Neuronal stem cell (in vitro differentiated cells): Measurements from ENCODE around the gene NFIB. TPM values are rescaled to one million over a fixed set of nuclear protein-coding genes. Genes with fewer than 3 reads are reported as not detected.
A peak's percentile ranks its signal among the peaks of the same experiment; 100 is the strongest.

Experiments used
- DNase-seq: peaks from one replicate; pipeline ENCODE4 v3.0.0-alpha.2; 2013; ENCODE audit warnings: low spot score
- H2AFZ ChIP-seq: one replicate; pipeline ENCODE4 v1.6.1; 2013; ENCODE audit warnings: mild to moderate bottlenecking, low read length, inconsistent platforms
- H2AK5ac ChIP-seq: 2 replicates; pipeline ENCODE4 v1.6.1; 2013; ENCODE audit warnings: low read depth, mild to moderate bottlenecking, inconsistent platforms, low read length, moderate library complexity, mixed read lengths
- H2BK120ac ChIP-seq: 2 replicates; pipeline ENCODE4 v1.6.1; 2013; ENCODE audit warnings: low read depth, mild to moderate bottlenecking, inconsistent platforms, low read length, moderate library complexity, mixed read lengths
- H2BK12ac ChIP-seq: one replicate; pipeline ENCODE4 v1.6.1; 2013; ENCODE audit warnings: low read length, inconsistent platforms
- H2BK15ac ChIP-seq: 2 replicates; pipeline ENCODE4 v1.6.1; 2013; ENCODE audit warnings: mild to moderate bottlenecking, low read length, inconsistent platforms, mixed read lengths
- H2BK5ac ChIP-seq: one replicate; pipeline ENCODE4 v1.6.1; 2013; ENCODE audit warnings: inconsistent platforms, mild to moderate bottlenecking, low read length, moderate library complexity
- H3K14ac ChIP-seq: one replicate; pipeline ENCODE4 v1.6.1; 2013; ENCODE audit warnings: low read length, inconsistent platforms
- H3K18ac ChIP-seq: 2 replicates; pipeline ENCODE4 v1.6.1; 2013; ENCODE audit warnings: low read length, inconsistent platforms
- H3K23ac ChIP-seq: 2 replicates; pipeline ENCODE4 v1.6.1; 2013; ENCODE audit warnings: low read depth, mild to moderate bottlenecking, mixed read lengths, low read length, inconsistent platforms; ENCODE audit not compliant: poor library complexity
- H3K27ac ChIP-seq: replicated peaks from 3 replicates; pipeline ENCODE4 v1.5.1; 2013; ENCODE audit warnings: low read length, inconsistent platforms
- H3K27me3 ChIP-seq, 3 experiments: 2 replicates each; pipeline ENCODE4 v1.6.1; 2013; ENCODE audit warnings: low read length in 3 of 3, mild to moderate bottlenecking in 2 of 3, inconsistent platforms in 1 of 3, low read depth in 1 of 3, mixed read lengths in 1 of 3, moderate library complexity in 1 of 3; ENCODE audit not compliant: control insufficient read depth in 3 of 3, insufficient read depth in 3 of 3
- H3K36me3 ChIP-seq, 2 donors: replicated peaks in 1 of 2; 2 replicates each; pipeline ENCODE4 v1.6.1; 2013; ENCODE audit warnings: low read length in 2 of 2; ENCODE audit not compliant: control insufficient read depth in 2 of 2, insufficient read depth in 2 of 2
- H3K4ac ChIP-seq: 2 replicates; pipeline ENCODE4 v1.6.1; 2013; ENCODE audit warnings: inconsistent platforms, mild to moderate bottlenecking, low read length, moderate library complexity
- H3K4me1 ChIP-seq, 2 donors: 1 replicate in 1 of 2; 2 replicates in 1 of 2; pipeline ENCODE4 v1.6.1; 2013; ENCODE audit warnings: low read length in 2 of 2, low read depth in 1 of 2; ENCODE audit not compliant: control insufficient read depth in 2 of 2, insufficient read depth in 1 of 2
- H3K4me2 ChIP-seq: one replicate; pipeline ENCODE4 v1.6.1; 2013; ENCODE audit warnings: mild to moderate bottlenecking, low read length, inconsistent platforms; ENCODE audit not compliant: insufficient read depth, poor library complexity, severe bottlenecking
- H3K4me3 ChIP-seq, 2 donors: 2 replicates each; pipeline ENCODE4 v1.5.1; 2013; ENCODE audit warnings: low read length in 2 of 2, mild to moderate bottlenecking in 2 of 2, inconsistent platforms in 1 of 2, moderate library complexity in 1 of 2
- H3K79me1 ChIP-seq: one replicate; pipeline ENCODE4 v1.6.1; 2013; ENCODE audit warnings: low read depth, mild to moderate bottlenecking, inconsistent platforms, low read length, moderate library complexity
- H3K9ac ChIP-seq: one replicate; pipeline ENCODE4 v1.6.1; 2013; ENCODE audit warnings: mild to moderate bottlenecking, low read depth, low read length, inconsistent platforms; ENCODE audit not compliant: poor library complexity
- H3K9me3 ChIP-seq, 2 donors: replicated peaks in 1 of 2; 2 replicates each; pipeline versions ENCODE3 to v1.6.1; 2013; ENCODE audit warnings: low read length in 2 of 2, mild to moderate bottlenecking in 2 of 2, inconsistent platforms in 1 of 2, low read depth in 1 of 2, mixed read lengths in 1 of 2, moderate library complexity in 1 of 2; ENCODE audit not compliant: control insufficient read depth in 2 of 2, insufficient read depth in 1 of 2
- H4K8ac ChIP-seq: one replicate; pipeline ENCODE4 v1.6.1; 2013; ENCODE audit warnings: low read depth, mild to moderate bottlenecking, inconsistent platforms, low read length, moderate library complexity
- H4K91ac ChIP-seq: one replicate; pipeline ENCODE4 v1.6.1; 2013; ENCODE audit warnings: low read length, low read depth, mild to moderate bottlenecking, inconsistent platforms; ENCODE audit not compliant: poor library complexity
- WGBS, 2 donors: extraction: QIAGEN DNeasy Blood & Tissue Kit; methylation state at CpG; one replicate each; pipeline ENCODE4 v1.1.7; 2013; ENCODE audit warnings: missing lambda C conversion rate in 2 of 2, mixed read lengths in 1 of 2; ENCODE audit not compliant: insufficient read length in 2 of 2, insufficient replicate concordance in 1 of 2; ENCODE audit errors: extremely low coverage in 2 of 2; 5-methylcytosine and 5-hydroxymethylcytosine counted together
- polyA plus RNA-seq, 2 experiments: library from polyadenylated mRNA; stranded (reverse); fragments of 200-250 nt; gene quantifications; one replicate each; pipeline ENCODE4 v1.2.3, GENCODE V29; 2013

Gene NFIB
- polyA plus RNA-seq (2013, experiment 1 of 2): 0.08 TPM
- polyA plus RNA-seq (2013, experiment 2 of 2): 0.10 TPM

- peak within 1 kb of the TSS; percentile 73 for H3K23ac ChIP-seq
- no peaks in the 10 kb centered on the region for H3K79me1 ChIP-seq
- H3K4ac ChIP-seq: no peak within 1 kb of the TSS
- H4K8ac ChIP-seq: no peak within 1 kb of the TSS
- peak within 1 kb of the TSS; percentile 94 for H3K18ac ChIP-seq
- no peaks in the 10 kb centered on the region for H3K9me3 ChIP-seq
- peak within 1 kb of the TSS; percentile 54 to 82 for H3K4me3 ChIP-seq
- no peaks in the 10 kb centered on the region for H3K36me3 ChIP-seq
- H2AK5ac ChIP-seq: no peak within 1 kb of the TSS
- no peak within 1 kb of the TSS for H3K9ac ChIP-seq
- peaks cover 12 to 56% (median 55%) of the 10 kb centered on the region in 3 experiments for H3K27me3 ChIP-seq
- no peak within 1 kb of the TSS for H2BK120ac ChIP-seq
- H4K91ac ChIP-seq: no peak within 1 kb of the TSS
- H2AFZ ChIP-seq: peak within 1 kb of the TSS; percentile 94
- DNase-seq: no peak
- H3K14ac ChIP-seq: peak within 1 kb of the TSS; percentile 17
- no peak within 1 kb of the TSS for H2BK5ac ChIP-seq
- H3K27ac ChIP-seq: no peak within 1 kb of the TSS
- no peak within 1 kb of the TSS for H2BK15ac ChIP-seq
- H2BK12ac ChIP-seq: no peak within 1 kb of the TSS
- no CpG with 5 or more reads among the region's 63 CpGs for whole genome bisulfite sequencing, 2 donors
- peak within 1 kb of the TSS; percentile 89 for H3K4me2 ChIP-seq
- H3K4me1 ChIP-seq: peaks cover 2 to 23% of the 10 kb centered on the region in 2 donors
These were observed at the start of gene NFIB for GRCh38 chr9:14313951-14314423. Gene NFIB (minus strand): TSS chr9:14314141. CDS start chr9:14313511, 630 bp downstream.

- no peak overlapping the region for H3K4me3 ChIP-seq
- no peaks in the 10 kb centered on the region for H3K4me1 ChIP-seq
- no peak overlapping the region for H3K4ac ChIP-seq
- H4K8ac ChIP-seq: no peak overlapping the region
- no peak overlapping the region for H2BK15ac ChIP-seq
- no peak for DNase-seq
- no peak overlapping the region for H3K18ac ChIP-seq
- no peaks in the 10 kb centered on the region for H3K9me3 ChIP-seq
- no peak overlapping the region for H2BK5ac ChIP-seq
- no peak overlapping the region for H2AFZ ChIP-seq
- H3K4me2 ChIP-seq: no peak overlapping the region
- H3K36me3 ChIP-seq: no peaks in the 10 kb centered on the region
- no peak overlapping the region for H3K14ac ChIP-seq
- H3K27me3 ChIP-seq: no peaks in the 10 kb centered on the region
- H2BK12ac ChIP-seq: no peak overlapping the region
- no peak overlapping the region for H2BK120ac ChIP-seq
- no peak overlapping the region for H3K27ac ChIP-seq
- no CpG with 5 or more reads among the region's 1 CpG for WGBS, 2 donors
- H3K23ac ChIP-seq: no peak overlapping the region
- H2AK5ac ChIP-seq: no peak overlapping the region
- no peak overlapping the region for H3K9ac ChIP-seq
- no peaks in the 10 kb centered on the region for H3K79me1 ChIP-seq
- no peak overlapping the region for H4K91ac ChIP-seq
These were observed 48.2 kb upstream of the NFIB start for GRCh38 chr9:14362175-14362574.

- no peak for DNase-seq
- Histone ChIP-seq H3K4ac (no peak overlapping the region), H2BK15ac (no peak overlapping the region), H2AFZ (no peak overlapping the region), H4K8ac (no peak overlapping the region), H3K4me1 (no peaks in the 10 kb centered on the region), H3K9ac (no peak overlapping the region), H4K91ac (no peak overlapping the region), H3K27ac (no peak overlapping the region), H2BK5ac (no peak overlapping the region), H3K18ac (no peak overlapping the region), H3K9me3 (no peaks in the 10 kb centered on the region), H3K27me3 (no peaks in the 10 kb centered on the region), H3K79me1 (no peaks in the 10 kb centered on the region), H2BK12ac (no peak overlapping the region), H2BK120ac (no peak overlapping the region), H3K4me2 (no peak overlapping the region), H2AK5ac (no peak overlapping the region), H3K4me3 (no peak overlapping the region), H3K36me3 (no peaks in the 10 kb centered on the region), H3K23ac (no peak overlapping the region), H3K14ac (no peak overlapping the region)
These were observed 47.1 kb upstream of the NFIB start for GRCh38 chr9:14361074-14361473.

GRCh38 chr9:14358523-14358922, 44.6 kb upstream of the NFIB start:
- peaks cover 2 to 4% of the 10 kb centered on the region in 2 donors for H3K4me1 ChIP-seq
- H3K36me3 ChIP-seq: no peaks in the 10 kb centered on the region
- H3K23ac ChIP-seq: no peak overlapping the region
- H2BK12ac ChIP-seq: no peak overlapping the region
- WGBS, 2 donors: no CpG with 5 or more reads among the region's 2 CpGs
- H3K27me3 ChIP-seq: peaks cover 0 to 10% (median 0%) of the 10 kb centered on the region in 3 experiments
- H3K4ac ChIP-seq: no peak overlapping the region
- H2BK120ac ChIP-seq: no peak overlapping the region
- no peak overlapping the region for H3K14ac ChIP-seq
- H3K4me2 ChIP-seq: no peak overlapping the region
- H3K4me3 ChIP-seq: no peak overlapping the region
- H2BK5ac ChIP-seq: no peak overlapping the region
- no peaks in the 10 kb centered on the region for H3K9me3 ChIP-seq
- no peak overlapping the region for H3K27ac ChIP-seq
- H3K9ac ChIP-seq: no peak overlapping the region
- H3K79me1 ChIP-seq: no peaks in the 10 kb centered on the region
- no peak for DNase-seq
- no peak overlapping the region for H4K8ac ChIP-seq
- no peak overlapping the region for H2AK5ac ChIP-seq
- H2AFZ ChIP-seq: no peak overlapping the region
- no peak overlapping the region for H3K18ac ChIP-seq
- H2BK15ac ChIP-seq: no peak overlapping the region
- no peak overlapping the region for H4K91ac ChIP-seq
